Prostate gland (tissue), 2 donors: Measurements from ENCODE around the gene COL15A1.

Experiments used
- POLR2AphosphoS5 ChIP-seq: sonication (generic); formaldehyde crosslinking; IDR thresholded peaks from one replicate; pipeline ENCODE4 v1.6.1; 2017; ENCODE audit warnings: antibody characterized with exemption
- TF ChIP-seq, protein P1 (sequence below), 4 experiments: fragments of 200-600 bp in 2 of 4; fragments of 450-650 bp in 2 of 4; sonication (generic) in 2 of 4; IDR thresholded peaks; 1 replicate in 3 of 4; 2 replicates in 1 of 4; pipeline ENCODE4 v1.5.1; 2016 to 2019; ENCODE audit warnings: antibody characterized with exemption in 4 of 4, mild to moderate bottlenecking in 2 of 4, moderate library complexity in 2 of 4

DNA sequence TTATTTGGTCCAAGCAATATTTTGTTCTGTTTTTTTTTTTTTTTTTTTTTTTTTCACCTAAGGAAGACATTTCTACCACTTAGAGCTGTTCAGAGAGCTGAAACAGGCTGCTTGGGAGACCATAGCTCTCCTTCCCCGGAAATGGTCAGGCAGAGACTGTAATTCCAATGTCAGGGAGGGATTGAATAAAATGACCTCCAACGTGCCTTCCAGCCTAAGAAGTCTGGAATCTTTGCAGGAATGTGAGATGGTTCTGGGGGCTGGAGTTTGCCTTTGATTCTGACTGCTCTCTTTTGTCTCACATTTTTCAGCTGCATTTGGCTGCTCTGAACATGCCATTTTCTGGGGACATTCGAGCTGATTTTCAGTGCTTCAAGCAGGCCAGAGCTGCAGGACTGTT, 122.9 kb downstream of the COL15A1 start:
- TF ChIP-seq POLR2AphosphoS5, result no peak
- TF ChIP-seq, protein P1, sequence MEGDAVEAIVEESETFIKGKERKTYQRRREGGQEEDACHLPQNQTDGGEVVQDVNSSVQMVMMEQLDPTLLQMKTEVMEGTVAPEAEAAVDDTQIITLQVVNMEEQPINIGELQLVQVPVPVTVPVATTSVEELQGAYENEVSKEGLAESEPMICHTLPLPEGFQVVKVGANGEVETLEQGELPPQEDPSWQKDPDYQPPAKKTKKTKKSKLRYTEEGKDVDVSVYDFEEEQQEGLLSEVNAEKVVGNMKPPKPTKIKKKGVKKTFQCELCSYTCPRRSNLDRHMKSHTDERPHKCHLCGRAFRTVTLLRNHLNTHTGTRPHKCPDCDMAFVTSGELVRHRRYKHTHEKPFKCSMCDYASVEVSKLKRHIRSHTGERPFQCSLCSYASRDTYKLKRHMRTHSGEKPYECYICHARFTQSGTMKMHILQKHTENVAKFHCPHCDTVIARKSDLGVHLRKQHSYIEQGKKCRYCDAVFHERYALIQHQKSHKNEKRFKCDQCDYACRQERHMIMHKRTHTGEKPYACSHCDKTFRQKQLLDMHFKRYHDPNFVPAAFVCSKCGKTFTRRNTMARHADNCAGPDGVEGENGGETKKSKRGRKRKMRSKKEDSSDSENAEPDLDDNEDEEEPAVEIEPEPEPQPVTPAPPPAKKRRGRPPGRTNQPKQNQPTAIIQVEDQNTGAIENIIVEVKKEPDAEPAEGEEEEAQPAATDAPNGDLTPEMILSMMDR (IDR thresholded peaks at IDR 0.05), result no peak
